COLO668 (cell line): ENCODE measurements around the gene UGT1A8.
"Not testable (repeated sequence)": the region's sequence is repeated elsewhere in the genome, so short reads cannot be mapped to it uniquely, and the experiment has no call there.

Experiments
- DNase-seq: peaks from one replicate; lab custom pipeline; 2025; ENCODE audit not compliant: unreplicated experiment; lab: John Stamatoyannopoulos, UW

Gene UGT1A8

DNA sequence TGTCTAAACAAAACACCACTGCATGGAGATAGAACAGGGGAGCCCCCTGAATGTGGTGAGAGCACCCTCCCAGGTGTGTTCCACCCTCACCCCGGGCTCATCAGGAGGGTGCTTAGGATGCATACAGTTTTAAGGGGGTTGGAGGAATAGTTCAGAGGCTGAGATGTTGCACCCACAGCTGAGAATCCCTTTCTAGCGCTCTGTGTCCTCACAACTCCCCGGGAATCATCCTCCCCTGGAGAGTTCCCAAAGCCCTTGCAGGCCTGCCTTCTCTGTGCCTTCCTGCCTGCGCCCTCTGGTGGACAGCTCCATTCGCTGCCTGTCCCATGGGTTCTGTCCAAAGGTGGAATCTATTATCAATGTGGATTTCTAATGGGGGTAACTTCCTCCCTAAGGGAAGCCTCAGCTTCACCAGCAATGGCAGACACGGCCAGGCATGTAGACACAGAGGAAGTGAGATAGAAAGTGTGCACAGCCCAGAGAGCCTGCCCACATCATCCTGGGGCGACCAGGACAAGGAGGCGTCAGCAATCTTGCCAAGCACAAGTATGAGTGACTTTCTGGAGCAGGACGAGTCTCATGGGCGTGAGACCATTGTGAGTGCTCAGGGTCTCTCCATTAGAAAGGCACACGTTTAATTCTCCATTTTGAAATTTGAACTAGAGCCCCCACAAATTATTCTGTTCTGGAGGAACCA lies 94.0 kb downstream of the UGT1A8 start:
- DNase-seq, result peak; percentile 74

DNA sequence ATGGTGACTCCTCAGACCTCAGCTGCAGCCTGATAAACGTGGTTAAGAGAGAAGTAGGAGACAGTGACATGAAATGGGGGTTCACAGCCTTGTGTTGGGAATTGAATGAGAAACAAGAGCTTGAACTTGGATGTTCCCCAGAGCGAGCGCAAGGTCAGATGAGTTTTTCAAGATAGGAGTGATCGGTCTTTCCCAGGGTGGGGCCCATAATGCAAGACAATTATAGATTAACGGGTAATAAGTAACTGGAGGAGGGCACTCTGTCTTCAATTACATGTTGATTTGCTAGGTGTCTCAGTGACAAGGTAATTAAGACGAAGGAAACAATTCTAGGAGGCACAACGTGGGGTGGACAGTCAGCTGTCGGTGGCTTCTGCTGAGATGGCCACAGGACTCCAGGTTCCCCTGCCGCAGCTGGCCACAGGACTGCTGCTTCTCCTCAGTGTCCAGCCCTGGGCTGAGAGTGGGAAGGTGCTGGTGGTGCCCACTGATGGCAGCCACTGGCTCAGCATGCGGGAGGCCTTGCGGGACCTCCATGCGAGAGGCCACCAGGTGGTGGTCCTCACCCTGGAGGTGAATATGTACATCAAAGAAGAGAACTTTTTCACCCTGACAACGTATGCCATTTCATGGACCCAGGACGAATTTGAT lies 95.3 kb downstream of the UGT1A8 start, which contains the start of gene UGT1A5:
UGT1A5 (plus strand) TSS at position 297 of the 651 bp plus-strand sequence; CDS start at position 382, 85 bp downstream.
- DNase-seq, result no peak

DNA sequence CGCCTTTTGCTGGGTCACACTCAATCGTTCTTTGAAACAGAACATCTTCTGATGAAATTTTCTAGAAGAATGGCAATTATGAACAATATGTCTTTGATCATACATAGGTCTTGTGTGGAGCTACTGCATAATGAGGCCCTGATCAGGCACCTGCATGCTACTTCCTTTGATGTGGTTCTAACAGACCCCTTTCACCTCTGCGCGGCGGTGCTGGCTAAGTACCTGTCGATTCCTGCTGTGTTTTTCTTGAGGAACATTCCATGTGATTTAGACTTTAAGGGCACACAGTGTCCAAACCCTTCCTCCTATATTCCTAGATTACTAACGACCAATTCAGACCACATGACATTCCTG lies 95.8 kb downstream of the UGT1A8 start:
- no peak for DNase-seq

DNA sequence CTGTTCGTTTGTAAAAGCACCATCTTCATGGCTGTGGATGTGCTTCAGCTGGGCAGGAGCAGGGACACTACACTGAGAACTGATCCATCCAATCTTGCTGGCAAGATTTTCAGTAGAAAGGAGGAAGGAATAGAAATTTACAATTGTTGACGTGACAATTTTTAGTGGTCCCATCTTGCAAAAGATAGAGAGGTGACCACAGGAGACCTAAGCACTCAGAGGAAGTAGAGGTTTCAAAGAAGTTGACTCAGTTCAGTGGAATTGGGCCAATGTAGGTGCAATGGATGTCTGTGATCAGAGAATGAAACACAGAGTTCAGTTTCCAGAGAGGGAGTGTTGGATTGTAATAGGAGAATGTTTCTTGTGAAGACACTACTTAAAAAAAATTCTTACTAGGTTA lies 96.7 kb downstream of the UGT1A8 start:
- DNase-seq, result no peak

DNA sequence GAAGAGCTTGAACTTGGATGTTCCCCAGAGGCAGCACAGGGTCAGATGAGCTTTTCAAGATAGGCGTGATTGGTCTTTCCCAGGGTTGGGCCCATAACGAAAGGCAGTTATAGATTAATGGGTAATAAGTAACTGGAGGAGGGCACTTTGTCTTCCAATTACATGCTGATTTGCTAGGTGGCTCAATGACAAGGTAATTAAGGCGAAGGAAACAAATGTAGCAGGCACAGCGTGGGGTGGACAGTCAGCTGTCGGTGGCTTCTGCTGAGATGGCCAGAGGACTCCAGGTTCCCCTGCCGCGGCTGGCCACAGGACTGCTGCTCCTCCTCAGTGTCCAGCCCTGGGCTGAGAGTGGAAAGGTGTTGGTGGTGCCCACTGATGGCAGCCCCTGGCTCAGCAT lies 101.1 kb downstream of the UGT1A8 start, which contains the start of gene UGT1A4:
UGT1A4 (plus strand) TSS at position 185 of the 400 bp plus-strand sequence; CDS start at position 270, 85 bp downstream.
- DNase-seq, result no peak

DNA sequence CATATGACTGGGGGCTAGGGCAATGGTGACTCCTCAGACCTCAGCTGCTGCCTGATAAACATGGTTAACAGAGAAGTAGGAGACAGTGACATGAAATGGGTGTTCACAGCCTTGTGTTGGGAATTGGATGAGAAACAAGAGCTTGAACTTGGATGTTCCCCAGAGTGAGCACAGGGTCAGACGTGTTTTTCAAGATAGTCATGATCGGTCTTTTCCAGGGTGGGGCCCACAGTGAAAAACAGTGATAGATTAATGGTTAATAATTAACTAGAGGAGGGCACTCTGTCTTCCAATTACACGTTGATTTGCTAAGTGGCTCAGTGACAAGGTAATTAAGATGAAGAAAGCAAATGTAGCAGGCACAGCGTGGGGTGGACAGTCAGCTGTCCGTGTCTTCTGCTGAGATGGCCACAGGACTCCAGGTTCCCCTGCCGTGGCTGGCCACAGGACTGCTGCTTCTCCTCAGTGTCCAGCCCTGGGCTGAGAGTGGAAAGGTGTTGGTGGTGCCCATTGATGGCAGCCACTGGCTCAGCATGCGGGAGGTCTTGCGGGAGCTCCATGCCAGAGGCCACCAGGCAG lies 111.4 kb downstream of the UGT1A8 start, which contains the start of gene UGT1A3:
UGT1A3 (plus strand) TSS at position 320 of the 579 bp plus-strand sequence; CDS start at position 405, 85 bp downstream.
- no peak for DNase-seq

DNA sequence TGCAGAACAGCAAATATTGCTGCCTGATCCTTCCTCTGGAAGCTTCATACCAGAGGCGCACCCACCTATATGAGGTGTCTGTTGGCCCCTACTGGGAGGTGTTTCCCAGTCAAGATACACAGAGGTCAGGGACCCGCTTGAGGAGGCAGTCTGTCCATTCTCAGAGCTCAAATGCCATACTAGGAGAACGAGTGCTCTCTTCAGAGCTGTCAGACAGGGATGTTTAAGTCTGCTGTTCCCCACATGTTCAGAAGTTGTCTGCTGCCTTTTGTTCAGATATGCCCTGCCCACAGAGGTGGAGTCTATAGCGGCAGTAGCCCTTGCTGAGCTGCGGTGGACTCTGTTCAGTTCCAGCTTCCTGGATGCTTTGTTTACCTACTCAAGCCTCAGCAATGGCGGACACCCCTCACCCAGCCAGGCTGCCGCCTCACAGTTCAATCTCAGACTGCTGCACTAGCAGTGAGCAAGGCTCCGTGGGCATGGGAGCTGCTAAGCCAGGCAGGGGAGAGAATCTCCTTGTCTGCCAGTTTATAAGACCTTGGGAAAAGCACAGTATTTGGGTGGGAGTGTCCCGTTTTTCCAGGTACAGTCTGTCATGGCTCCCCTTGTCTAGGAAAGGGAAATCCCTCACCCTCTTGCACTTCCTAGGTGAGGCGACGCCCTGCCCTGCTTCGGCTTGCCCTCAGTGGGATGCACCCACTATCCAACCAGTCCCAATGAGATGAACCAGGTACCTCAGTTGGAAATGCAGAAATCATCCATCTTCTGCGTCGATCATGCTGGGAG lies 119.6 kb downstream of the UGT1A8 start:
- not testable (repeated sequence) for DNase-seq

DNA sequence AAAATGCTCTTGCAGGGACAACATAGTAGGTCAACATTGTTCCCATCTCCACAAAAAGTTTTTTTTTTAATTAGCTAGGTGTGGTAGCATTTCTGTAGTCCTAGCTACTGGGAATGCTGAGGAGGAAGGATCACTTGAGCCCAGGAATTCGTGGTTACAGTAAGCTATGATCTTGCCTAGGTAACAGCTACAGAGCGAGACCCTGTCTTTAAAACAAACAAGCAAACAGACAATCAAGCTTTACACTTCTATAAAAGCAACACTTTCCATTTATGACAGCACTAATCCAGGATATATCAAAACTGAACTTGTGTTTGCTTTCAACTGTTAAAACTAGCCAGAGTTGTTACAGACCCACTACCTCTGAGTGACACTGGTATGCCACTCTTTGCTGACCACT lies 123.4 kb downstream of the UGT1A8 start:
- DNase-seq, result no peak

DNA sequence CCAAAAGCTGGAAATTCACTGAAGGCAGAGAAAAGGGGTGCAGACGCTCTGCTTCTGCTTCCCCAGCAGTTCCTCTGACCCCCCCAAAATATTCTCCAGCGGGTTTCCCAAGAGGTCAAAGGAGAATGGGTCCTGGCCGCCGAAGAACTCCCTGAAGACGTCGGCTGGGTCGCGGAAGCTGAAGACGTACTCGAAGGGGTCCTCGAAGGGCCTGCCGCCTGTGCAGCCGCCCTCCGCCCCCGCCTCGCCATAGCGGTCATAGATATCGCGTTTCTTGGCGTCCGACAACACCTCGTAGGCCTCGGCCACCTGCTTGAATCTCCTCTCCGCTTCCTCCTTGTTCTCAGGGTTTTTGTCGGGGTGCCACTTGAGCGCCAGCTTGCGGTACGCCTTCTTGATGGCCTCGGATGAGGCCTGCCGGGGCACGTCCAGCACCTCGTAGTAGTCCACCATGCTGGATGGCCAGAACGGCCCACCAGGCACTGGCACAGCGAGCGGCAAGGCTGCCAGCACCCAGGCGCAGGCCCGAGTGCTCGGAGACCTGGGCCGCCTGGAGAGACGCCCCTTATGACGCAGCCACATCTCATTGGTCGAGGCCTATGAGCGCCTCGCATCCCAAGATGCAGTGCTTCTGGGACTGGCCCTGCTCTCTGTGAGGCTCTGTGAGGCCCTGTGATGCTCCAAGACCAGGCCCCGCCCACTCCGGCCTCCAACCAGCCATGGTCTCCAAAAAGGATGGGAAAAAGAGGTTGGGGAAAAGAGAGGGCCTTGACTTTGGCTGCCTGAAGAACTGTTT lies 126.2 kb downstream of the UGT1A8 start:
- no peak for DNase-seq

DNA sequence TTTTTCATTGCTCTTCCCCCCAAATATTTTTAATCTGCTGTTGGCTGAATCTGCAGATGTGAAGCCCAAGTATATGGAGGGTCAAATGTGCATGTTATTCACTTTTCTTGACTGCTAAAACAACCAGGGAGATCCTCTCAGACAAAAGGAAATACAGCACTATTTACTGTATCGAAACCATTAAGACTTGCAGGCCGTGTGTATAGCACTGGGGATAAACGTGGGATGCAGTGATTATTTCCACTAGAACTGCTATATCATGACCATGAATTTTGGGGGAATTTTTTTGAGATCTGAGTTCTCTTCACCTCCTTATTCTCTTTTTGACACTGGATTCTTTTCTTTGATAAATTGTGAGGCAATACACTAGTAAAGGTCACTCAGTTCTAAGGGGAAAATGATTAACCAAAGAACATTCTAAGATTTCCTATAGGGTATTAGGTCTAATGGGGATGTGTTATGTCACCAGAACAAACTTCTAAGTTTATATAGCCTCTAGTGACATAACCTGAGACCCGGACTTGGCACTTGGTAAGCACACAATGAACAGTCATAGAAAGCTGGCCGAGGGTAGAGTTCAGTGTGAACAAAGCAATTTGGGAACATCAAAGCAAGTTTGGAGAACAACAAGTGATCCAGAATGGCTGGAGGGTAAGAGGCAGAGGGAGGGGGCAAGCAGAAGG lies 127.8 kb downstream of the UGT1A8 start:
- DNase-seq, result no peak

DNA sequence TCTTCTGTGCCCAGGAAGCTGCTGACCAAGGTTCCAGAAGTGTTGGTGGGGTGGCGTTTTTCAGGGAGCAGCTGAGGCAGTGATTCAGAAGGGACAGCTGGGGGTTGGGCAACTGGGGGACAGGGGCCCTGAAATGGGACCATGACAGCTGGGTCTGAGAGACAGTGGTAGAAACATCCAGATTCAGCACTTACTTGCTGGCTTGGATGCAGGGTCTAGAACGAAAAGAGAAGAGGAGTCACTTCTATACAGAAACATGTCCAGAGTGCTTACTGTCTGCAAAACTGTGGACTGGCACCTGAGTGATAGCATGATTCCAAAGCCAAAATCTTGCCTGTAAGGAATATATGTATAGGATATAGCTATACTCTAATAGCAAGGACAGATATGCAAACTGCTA lies 128.4 kb downstream of the UGT1A8 start:
- not testable (repeated sequence) for DNase-seq

DNA sequence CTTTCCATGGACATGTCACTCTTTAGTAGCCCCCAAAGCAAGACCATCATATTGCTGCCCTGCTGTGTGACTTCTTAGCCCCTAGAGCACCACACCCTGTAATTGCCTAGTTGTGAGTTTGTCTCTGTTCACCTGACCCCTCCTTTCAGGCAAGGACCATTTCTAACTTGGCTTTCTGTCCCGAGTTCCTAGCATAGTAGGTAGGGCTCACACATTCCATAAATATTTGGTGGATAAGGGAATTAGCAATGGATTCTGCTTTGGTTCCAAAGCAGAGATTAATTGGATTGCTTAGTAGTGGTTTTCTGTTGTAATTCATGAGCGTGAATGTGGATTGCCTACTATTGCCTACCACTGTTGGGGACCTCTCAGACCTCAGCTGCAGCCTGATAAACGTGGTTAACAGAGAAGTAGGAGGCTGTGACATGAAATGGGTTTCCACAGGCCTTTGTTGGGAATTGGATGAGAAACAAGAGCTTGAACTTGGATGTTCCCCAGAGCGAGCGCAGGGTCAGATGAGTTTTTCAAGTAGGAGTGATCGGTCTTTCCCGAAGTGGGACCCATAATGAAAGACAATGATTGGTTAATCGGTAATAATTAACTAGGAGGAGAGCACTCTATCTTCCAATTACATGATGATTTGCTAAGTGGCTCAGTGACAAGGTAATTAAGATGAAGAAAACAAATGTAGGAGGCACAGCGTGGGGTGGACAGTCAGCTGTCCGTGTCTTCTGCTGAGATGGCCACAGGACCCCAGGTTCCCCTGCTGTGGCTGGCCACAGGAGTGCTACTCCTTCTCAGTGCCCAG lies 129.2 kb downstream of the UGT1A8 start:
- DNase-seq, result no peak

DNA sequence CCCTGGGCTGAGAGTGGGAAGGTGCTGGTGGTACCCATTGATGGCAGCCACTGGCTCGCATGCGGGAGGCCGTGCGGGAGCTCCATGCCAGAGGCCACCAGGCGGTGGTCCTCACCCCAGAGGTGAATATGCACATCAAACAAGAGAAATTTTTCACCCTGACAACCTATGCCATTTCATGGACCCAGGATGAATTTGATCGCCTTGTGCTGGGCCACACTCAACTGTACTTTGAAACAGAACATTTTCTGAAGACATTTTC lies 129.8 kb downstream of the UGT1A8 start:
- no peak for DNase-seq

DNA sequence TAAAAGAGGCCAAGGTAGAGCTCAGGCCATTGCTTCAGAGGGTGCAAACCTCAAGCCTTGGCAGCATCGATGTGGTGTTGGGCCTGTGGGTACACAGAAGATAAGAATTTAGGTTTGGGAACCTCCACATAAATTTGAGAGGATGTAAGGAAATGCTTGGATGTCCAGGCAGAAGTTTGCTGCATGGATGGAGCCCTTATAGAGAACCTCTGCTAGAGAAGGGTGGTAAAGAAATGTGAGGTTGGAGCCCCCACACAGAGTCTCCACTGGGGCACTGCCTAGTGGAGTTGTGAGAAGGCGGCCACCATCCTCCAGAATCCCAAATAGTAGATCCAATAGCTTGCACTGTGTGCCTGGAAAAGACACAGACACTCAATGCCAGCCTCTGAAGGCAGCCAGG lies 133.3 kb downstream of the UGT1A8 start:
- not testable (repeated sequence) for DNase-seq

DNA sequence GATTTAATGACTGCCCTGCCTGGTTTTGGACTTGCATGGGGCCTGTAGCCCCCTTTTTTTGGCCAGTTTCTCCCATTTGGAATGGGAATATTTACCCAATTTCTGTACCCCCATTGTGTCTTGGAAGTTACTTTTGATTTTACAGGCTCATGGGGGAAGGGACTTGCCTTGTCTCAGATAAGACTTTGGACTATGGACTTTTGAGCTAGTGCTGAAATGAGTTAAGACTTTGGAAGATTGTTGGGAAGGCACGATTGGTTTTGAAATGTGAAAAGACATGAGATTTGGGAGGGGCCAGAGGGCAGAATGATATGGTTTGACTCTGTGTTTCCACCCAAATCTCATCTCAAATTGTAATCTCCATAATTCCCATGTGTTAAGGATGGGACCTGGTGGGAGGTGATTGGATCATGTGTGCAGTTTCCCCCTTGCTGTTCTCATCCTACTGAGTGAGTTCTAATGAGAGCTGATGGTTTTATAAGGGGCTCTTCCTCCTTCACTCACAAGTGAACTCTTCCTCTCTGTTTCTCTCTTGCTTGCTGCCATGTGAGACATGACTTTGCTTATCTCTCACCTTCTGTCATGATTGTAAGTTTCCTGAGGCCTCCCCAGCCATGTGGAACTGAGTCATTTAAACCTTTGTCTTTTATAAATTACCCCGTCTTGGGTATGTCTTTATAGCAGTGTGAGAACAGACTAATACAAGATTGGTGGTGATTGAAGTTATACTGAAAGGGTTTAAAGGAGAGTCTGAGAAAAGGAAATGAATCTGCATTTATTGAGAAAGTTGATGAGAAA lies 134.0 kb downstream of the UGT1A8 start:
- DNase-seq, result not testable (repeated sequence)

DNA sequence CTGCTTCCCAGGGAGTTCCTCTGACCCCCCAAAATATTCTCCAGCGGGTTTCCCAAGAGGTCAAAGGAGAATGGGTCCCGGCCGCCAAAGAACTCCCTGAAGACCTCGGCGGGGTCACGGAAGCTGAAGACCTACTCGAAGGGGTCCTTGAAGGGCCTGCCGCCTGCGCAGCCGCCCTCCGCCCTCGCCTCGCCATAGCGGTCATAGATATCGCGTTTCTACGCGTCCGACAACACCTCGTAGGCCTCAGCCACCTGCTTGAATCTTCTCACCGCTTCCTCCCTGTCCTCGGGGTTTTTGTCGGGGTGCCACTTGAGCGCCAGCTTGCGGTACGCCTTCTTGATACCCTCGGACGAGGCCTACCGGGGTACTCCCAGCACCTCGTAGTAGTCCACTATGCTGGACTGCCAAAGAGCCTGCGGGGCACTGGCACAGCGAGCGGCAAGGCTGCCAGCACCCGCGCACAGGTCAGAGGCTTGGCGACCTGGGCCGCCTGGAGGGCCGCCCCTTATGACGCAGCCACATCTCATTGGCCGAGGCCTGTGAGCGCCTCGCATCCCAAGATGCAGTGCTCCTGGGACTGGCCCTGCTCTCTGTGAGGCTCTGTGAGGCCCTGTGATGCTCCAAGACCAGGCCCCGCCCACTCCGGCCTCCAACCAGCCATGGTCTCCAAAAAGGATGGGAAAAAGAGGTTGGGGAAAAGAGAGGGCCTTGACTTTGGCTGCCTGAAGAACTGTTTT lies 137.6 kb downstream of the UGT1A8 start:
- no peak for DNase-seq

DNA sequence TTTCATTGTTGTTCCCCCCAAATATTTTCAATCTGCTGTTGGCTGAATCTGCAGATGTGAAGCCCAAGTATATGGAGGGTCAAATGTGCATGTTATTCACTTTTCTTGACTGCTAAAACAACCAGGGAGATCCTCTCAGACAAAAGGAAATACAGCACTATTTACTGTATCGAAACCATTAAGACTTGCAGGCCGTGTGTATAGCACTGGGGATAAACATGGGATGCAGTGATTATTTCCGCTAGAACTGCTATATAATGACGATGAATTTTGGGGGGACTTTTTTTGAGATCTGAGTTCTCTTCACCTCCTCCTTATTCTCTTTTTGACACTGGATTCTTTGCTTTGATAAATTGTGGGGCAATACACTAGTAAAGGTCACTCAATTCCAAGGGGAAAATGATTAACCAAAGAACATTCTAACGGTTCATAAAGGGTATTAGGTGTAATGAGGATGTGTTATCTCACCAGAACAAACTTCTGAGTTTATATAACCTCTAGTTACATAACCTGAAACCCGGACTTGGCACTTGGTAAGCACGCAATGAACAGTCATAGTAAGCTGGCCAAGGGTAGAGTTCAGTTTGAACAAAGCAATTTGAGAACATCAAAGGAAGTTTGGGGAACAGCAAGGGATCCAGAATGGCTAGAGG lies 139.1 kb downstream of the UGT1A8 start:
- DNase-seq, result no peak
